ENCODE data around the gene SF3B1. TPM values are rescaled to one million over a fixed set of nuclear protein-coding genes. Genes with fewer than 3 reads are reported as not detected.

The SF3B1 gene
- total RNA-seq, 1 donor from 2014 or later = 253 TPM

DNA sequence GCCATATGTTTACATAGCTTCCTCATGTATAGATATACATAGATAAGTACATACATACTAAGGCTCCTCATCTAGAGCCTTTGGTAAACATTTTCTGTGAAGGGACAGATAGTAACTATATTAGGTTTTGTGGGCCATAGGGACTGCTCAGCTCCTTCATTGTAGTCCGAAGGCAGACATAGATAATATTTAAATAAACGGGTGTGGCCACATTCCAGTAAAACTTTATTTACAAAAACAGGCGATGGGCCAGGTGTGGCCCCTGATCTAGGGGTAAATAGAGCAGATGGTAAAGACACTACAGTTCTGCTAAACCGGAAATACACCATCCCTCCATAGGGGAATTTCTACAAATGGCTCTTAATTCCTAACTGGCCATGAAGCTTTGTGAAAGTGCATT, 25.8 kb upstream of the SF3B1 start:
- H3K4me3 ChIP-seq (ENCODE audit: insufficient read depth, low read depth, low read length) = no peak overlapping the region
- H3K9ac ChIP-seq (ENCODE audit: low read length) = no peak overlapping the region
- Mint-ChIP-seq H3K36me3 (ENCODE audit: low read depth, unreplicated experiment) (no peaks in the 10 kb centered on the region), H3K27ac (ENCODE audit: unreplicated experiment) (no peak overlapping the region), H3K4me1 (ENCODE audit: low read depth, unreplicated experiment) (peaks cover 16% of the 10 kb centered on the region), H3K9me3 (ENCODE audit: unreplicated experiment) (no peaks in the 10 kb centered on the region), H3K27me3 (ENCODE audit: low read depth, unreplicated experiment) (no peaks in the 10 kb centered on the region), H3K4me3 (ENCODE audit: unreplicated experiment) (no peak overlapping the region)
- no peak for TF ChIP-seq CTCF (IDR thresholded peaks at IDR 0.05; ENCODE audit: insufficient read depth, low read depth, low read length)
- TF ChIP-seq EZH2 (IDR thresholded peaks at IDR 0.05; ENCODE audit: insufficient read depth, low read length) = no peak
- H3K9me3 ChIP-seq (ENCODE audit: insufficient read depth, low read depth, low read length) = no peaks in the 10 kb centered on the region
- H3K36me3 ChIP-seq (ENCODE audit: insufficient read depth, low read length) = peaks cover 13% of the 10 kb centered on the region
- no peaks in the 10 kb centered on the region for H3K27me3 ChIP-seq (ENCODE audit: insufficient read depth, low read length)
- peaks cover 67% of the 10 kb centered on the region for H3K79me2 ChIP-seq (ENCODE audit: insufficient read depth, low read length)
- DNase-seq (ENCODE audit: low read depth) = no peak
- H4K20me1 ChIP-seq (ENCODE audit: insufficient read depth, low read length) = peaks cover 66% of the 10 kb centered on the region
- no peak overlapping the region for H3K4me2 ChIP-seq (ENCODE audit: low read length)
- no peak overlapping the region for H3K27ac ChIP-seq (ENCODE audit: low read depth, low read length)
- H2AFZ ChIP-seq (ENCODE audit: low read depth, low read length) = no peak overlapping the region
- no peaks in the 10 kb centered on the region for H3K4me1 ChIP-seq (ENCODE audit: insufficient read depth, low read length)
- no peak for FAIRE-seq

DNA sequence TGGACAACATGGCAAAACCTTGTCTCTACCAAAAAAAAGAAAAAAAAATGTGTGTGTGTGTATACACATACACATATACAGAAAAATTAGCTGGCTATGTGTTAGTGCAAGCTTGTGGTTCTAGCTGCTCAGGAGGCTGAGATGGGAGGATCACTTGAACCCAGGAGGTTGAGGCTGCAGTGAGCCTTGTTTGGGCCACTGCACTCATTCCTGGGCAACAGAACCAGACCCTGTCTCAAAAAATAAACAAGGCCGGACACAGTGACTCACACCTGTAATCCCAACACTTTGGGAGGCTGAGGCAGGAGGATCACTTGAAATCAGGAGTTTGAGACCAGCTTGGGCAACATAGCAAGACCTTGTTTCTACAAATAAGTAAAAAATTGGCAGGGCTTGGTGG, 20.6 kb upstream of the SF3B1 start:
- H3K9ac ChIP-seq (ENCODE audit: low read length) = peak overlapping the region; percentile 1
- FAIRE-seq (no peak), DNase-seq (ENCODE audit: low read depth) (no peak)
- Mint-ChIP-seq H3K4me1 (ENCODE audit: low read depth, unreplicated experiment) (peaks cover 14% of the 10 kb centered on the region), H3K4me3 (ENCODE audit: unreplicated experiment) (peak overlapping the region; percentile 98), H3K27ac (ENCODE audit: unreplicated experiment) (peak overlapping the region; percentile 18), H3K36me3 (ENCODE audit: low read depth, unreplicated experiment) (no peaks in the 10 kb centered on the region), H3K9me3 (ENCODE audit: unreplicated experiment) (no peaks in the 10 kb centered on the region), H3K27me3 (ENCODE audit: low read depth, unreplicated experiment) (no peaks in the 10 kb centered on the region)
- H3K4me1 ChIP-seq (ENCODE audit: insufficient read depth, low read length) = peaks cover 15% of the 10 kb centered on the region
- peaks cover 58% of the 10 kb centered on the region for H4K20me1 ChIP-seq (ENCODE audit: insufficient read depth, low read length)
- H3K27me3 ChIP-seq (ENCODE audit: insufficient read depth, low read length) = no peaks in the 10 kb centered on the region
- H3K79me2 ChIP-seq (ENCODE audit: insufficient read depth, low read length) = peaks cover 67% of the 10 kb centered on the region
- no peak overlapping the region for H3K4me3 ChIP-seq (ENCODE audit: insufficient read depth, low read depth, low read length)
- no peak for TF ChIP-seq EZH2 (IDR thresholded peaks at IDR 0.05; ENCODE audit: insufficient read depth, low read length)
- no peak for TF ChIP-seq CTCF (IDR thresholded peaks at IDR 0.05; ENCODE audit: insufficient read depth, low read depth, low read length)
- H3K36me3 ChIP-seq (ENCODE audit: insufficient read depth, low read length) = peaks cover under 1% of the 10 kb centered on the region
- no peaks in the 10 kb centered on the region for H3K9me3 ChIP-seq (ENCODE audit: insufficient read depth, low read depth, low read length)
- H2AFZ ChIP-seq (ENCODE audit: low read depth, low read length) = no peak overlapping the region
- no peak overlapping the region for H3K27ac ChIP-seq (ENCODE audit: low read depth, low read length)
- peak overlapping the region; percentile 85 for H3K4me2 ChIP-seq (ENCODE audit: low read length)

DNA sequence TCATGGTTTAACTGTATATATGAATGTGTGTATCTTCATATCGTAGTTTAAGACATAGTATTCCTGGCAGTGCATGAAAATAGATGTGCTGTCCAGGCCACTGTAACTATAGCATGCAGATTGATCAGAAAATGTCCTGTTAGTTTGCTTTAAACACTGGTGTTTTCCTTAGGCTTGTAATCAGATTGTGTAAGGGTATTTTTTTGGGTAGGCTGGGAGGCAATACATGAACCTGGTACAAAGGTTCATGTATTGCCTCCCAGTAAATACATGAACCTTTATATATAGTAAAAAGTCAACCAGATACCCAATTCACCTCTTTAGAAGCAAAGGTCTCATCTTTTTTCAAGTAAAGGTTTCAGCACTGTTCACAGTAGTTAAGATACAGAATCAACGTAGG, 20.1 kb upstream of the SF3B1 start:
- H3K4me3 ChIP-seq (ENCODE audit: insufficient read depth, low read depth, low read length) = peak overlapping the region; percentile 97
- no peaks in the 10 kb centered on the region for H3K9me3 Mint-ChIP-seq (ENCODE audit: unreplicated experiment)
- peaks cover 14% of the 10 kb centered on the region for H3K4me1 Mint-ChIP-seq (ENCODE audit: low read depth, unreplicated experiment)
- H3K9me3 ChIP-seq (ENCODE audit: insufficient read depth, low read depth, low read length) = no peaks in the 10 kb centered on the region
- peaks cover 15% of the 10 kb centered on the region for H3K4me1 ChIP-seq (ENCODE audit: insufficient read depth, low read length)
- H3K27ac ChIP-seq (ENCODE audit: low read depth, low read length) = peak overlapping the region; percentile 100
- no peak for DNase-seq (ENCODE audit: low read depth)
- H3K9ac ChIP-seq (ENCODE audit: low read length) = peak overlapping the region; percentile 100
- H3K36me3 Mint-ChIP-seq (ENCODE audit: low read depth, unreplicated experiment) = no peaks in the 10 kb centered on the region
- no peak overlapping the region for H2AFZ ChIP-seq (ENCODE audit: low read depth, low read length)
- no peak for TF ChIP-seq EZH2 (IDR thresholded peaks at IDR 0.05; ENCODE audit: insufficient read depth, low read length)
- no peak for TF ChIP-seq CTCF (IDR thresholded peaks at IDR 0.05; ENCODE audit: insufficient read depth, low read depth, low read length)
- peak overlapping the region; percentile 100 for H3K27ac Mint-ChIP-seq (ENCODE audit: unreplicated experiment)
- H3K36me3 ChIP-seq (ENCODE audit: insufficient read depth, low read length) = no peaks in the 10 kb centered on the region
- no peaks in the 10 kb centered on the region for H3K27me3 Mint-ChIP-seq (ENCODE audit: low read depth, unreplicated experiment)
- no peaks in the 10 kb centered on the region for H3K27me3 ChIP-seq (ENCODE audit: insufficient read depth, low read length)
- H3K4me3 Mint-ChIP-seq (ENCODE audit: unreplicated experiment) = peak overlapping the region; percentile 98
- peaks cover 54% of the 10 kb centered on the region for H4K20me1 ChIP-seq (ENCODE audit: insufficient read depth, low read length)
- peaks cover 62% of the 10 kb centered on the region for H3K79me2 ChIP-seq (ENCODE audit: insufficient read depth, low read length)
- H3K4me2 ChIP-seq (ENCODE audit: low read length) = peak overlapping the region; percentile 85
- FAIRE-seq = no peak

Data from astrocyte (in vitro differentiated cells and primary cell).